ENCODE results near the gene TTBK1. TPM values are rescaled to one million over a fixed set of nuclear protein-coding genes. Genes with fewer than 3 reads are reported as not detected.

TTBK1 gene
- total and polyA plus RNA-seq, 4 experiments from 2014 or later: 0.06 TPM; not detected in 3

DNA sequence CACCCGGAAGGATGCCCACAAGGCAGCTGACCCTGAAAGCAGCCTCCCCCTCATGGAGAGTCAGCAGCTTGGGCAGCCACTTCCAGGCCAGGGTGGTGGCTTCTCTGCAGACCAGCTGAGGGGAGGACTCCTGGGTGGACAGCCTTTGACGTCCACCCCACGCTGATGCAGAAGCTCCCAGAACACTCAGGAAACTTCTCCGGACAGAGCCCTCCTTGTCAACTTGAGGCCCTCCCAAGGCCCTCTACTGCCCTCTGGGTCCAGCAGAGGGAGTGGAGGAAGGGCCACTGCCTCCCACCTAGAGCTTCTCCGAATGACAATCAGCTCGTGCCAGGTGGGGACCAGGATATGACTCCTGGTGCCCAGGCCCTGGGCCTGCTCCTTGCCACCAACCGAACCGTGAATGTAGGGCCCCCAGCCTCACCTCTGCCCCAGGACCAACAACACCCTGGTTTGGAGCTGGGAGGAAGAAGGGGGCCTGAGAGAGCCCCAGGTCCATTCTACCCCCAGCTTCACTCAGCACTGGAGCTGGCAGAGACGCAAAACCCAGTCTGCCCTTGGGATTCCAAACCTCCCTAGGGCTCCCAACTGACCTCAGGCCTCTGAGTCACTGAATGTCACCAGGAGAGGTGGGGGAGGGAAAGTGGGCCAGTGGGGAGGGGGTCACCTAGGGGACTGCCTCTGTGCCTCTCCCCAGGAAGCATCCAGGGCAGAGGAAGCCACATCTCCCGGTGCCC lies 43.9 kb downstream of the TTBK1 start:
- CTCF ChIA-PET (ENCODE audit: partially characterized antibody): no interaction called here
- intact Hi-C loops (cut with micrococcal nuclease): no loop called here
- POLR2A ChIA-PET (ENCODE audit: partially characterized antibody): no interaction called here
- H3K4me1 Mint-ChIP-seq: peaks cover 0 to 1% (median 0%) of the 10 kb centered on the region in 4 donors
- Histone ChIP-seq H3K4me3 (ENCODE audit: low read length in 2 of 2) (no peak overlapping the region), H3K9me3 (ENCODE audit: control insufficient read depth in 1 of 2, low read length in 2 of 2) (no peaks in the 10 kb centered on the region), H3K27ac (ENCODE audit: low read depth, low read length) (no peak overlapping the region), H3K36me3 (ENCODE audit: insufficient read depth, low read length) (no peaks in the 10 kb centered on the region), H3K27me3 (ENCODE audit: insufficient read depth, low read length) (no peaks in the 10 kb centered on the region), H3K4me1 (ENCODE audit: insufficient read depth, low read length) (no peaks in the 10 kb centered on the region)
- H3K4me3 Mint-ChIP-seq: no peak overlapping the region
- no peak for DNase-seq
- no peaks in the 10 kb centered on the region for H3K9me3 Mint-ChIP-seq
- H3K27me3 Mint-ChIP-seq: peaks cover 16 to 20% of the 10 kb centered on the region in 2 donors
- no peak overlapping the region for H3K27ac Mint-ChIP-seq
- H3K36me3 Mint-ChIP-seq: no peaks in the 10 kb centered on the region

DNA sequence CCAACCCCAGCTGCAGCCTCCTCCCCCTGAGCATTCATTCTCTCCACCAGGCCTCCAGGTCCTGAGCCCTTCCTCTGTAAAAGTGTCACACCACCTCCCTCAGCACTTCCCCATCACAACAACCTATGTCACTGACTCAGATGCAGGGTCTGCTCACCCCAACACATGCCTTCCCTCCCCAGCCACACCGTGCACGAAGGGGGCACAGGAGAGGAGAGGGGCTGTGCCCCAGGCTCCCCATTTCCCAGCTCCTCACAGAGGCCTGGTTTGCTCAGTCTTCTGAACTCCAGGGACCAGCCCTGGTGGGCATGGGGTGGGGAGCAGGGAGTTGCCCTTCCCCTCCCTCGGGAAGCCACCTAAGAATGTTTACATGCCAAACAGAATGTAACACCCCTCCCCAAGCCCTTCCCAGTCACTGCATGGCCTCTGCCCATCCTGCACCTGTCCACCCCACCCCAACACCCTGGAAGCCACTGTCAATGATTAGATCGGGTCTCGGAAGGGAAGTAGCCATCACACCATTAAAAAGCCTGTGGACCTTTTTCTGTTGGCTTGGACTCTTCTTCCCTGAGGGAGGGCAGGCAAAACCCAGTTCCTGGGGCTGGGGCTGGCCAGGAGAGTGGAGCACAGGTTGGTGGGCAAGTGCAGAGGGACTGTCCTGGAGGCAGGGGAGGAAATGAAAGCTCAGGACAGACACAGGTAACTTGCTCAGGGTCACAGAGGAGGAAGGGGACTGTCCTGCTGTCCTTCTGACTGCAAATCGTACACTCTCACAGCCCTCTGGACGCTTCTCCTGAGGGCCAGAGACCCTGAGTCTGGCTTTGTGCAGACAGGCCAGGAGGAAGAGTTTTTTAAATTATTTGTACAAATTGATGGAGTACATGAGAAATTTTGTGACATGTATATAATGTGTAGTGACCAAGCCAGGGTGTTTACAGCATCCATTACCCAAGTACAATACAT lies 44.7 kb downstream of the TTBK1 start:
- H3K36me3 ChIP-seq (ENCODE audit: insufficient read depth, low read length): no peaks in the 10 kb centered on the region
- H3K4me3 ChIP-seq (ENCODE audit: low read length in 2 of 2): no peak overlapping the region
- Mint-ChIP-seq H3K36me3 (no peaks in the 10 kb centered on the region), H3K4me3 (no peak overlapping the region), H3K9me3 (peaks cover 0 to 2% (median 0%) of the 10 kb centered on the region in 8 donors), H3K4me1 (peaks cover 0 to 1% (median 0%) of the 10 kb centered on the region in 4 donors), H3K27me3 (peaks cover 16 to 18% of the 10 kb centered on the region in 2 donors), H3K27ac (peak overlapping the region in 1 of 7 donors; percentile 72)
- ChIA-PET POLR2A (ENCODE audit: partially characterized antibody) (no interaction called here), CTCF (ENCODE audit: partially characterized antibody) (no interaction called here)
- DNase-seq: no peak
- intact Hi-C loops (cut with micrococcal nuclease): no loop called here
- H3K4me1 ChIP-seq (ENCODE audit: insufficient read depth, low read length): no peaks in the 10 kb centered on the region
- H3K27ac ChIP-seq (ENCODE audit: low read depth, low read length): no peak overlapping the region
- H3K9me3 ChIP-seq (ENCODE audit: control insufficient read depth in 1 of 2, low read length in 2 of 2): no peaks in the 10 kb centered on the region
- no peaks in the 10 kb centered on the region for H3K27me3 ChIP-seq (ENCODE audit: insufficient read depth, low read length)

DNA sequence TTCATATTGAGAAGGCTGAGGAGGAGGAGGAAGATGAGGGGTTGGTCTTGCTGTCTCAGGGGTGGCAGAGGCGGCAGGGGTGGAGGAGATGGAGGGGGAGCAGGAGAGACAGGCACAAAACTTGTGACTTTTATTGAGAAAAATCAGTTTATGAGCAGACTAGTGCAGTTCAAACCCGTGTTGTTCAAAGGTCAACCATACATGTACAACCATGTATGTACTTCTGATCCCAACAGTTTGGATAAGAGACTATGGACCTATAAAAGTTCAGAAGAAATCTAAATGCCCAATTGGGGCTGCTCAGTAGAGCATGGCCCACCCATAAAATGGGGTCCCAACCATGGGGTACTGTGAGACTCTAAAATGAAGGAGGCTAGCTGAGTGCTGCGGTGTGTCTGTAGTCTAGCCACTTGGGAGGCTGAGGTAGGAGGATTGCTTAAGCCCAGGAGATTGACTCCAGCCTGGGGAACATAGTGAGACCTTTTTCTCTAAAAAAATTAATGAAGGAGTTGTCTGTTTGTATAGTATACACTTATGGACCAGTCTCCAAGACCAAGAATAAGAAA lies 47.1 kb downstream of the TTBK1 start:
- Histone ChIP-seq H3K4me1 (ENCODE audit: insufficient read depth, low read length) (no peaks in the 10 kb centered on the region), H3K27ac (ENCODE audit: low read depth, low read length) (no peak overlapping the region), H3K36me3 (ENCODE audit: insufficient read depth, low read length) (no peaks in the 10 kb centered on the region), H3K9me3 (ENCODE audit: control insufficient read depth in 1 of 2, low read length in 2 of 2) (no peaks in the 10 kb centered on the region), H3K4me3 (ENCODE audit: low read length in 2 of 2) (no peak overlapping the region), H3K27me3 (ENCODE audit: insufficient read depth, low read length) (no peaks in the 10 kb centered on the region)
- POLR2A ChIA-PET (ENCODE audit: partially characterized antibody): no interaction called here
- H3K36me3 Mint-ChIP-seq: no peaks in the 10 kb centered on the region
- peaks cover 0 to 2% (median 0%) of the 10 kb centered on the region in 8 donors for H3K9me3 Mint-ChIP-seq
- peaks cover 12 to 18% of the 10 kb centered on the region in 2 donors for H3K27me3 Mint-ChIP-seq
- H3K27ac Mint-ChIP-seq: no peak overlapping the region
- H3K4me3 Mint-ChIP-seq: no peak overlapping the region
- intact Hi-C loops (cut with micrococcal nuclease): no loop called here
- CTCF ChIA-PET (ENCODE audit: partially characterized antibody): interaction anchor here (0.6 kb wide), 1 partner anchor 110 kb away, joined by 3 read pairs; no protein-coding TSS in a partner anchor
- no peaks in the 10 kb centered on the region for H3K4me1 Mint-ChIP-seq
- DNase-seq: no peak

DNA sequence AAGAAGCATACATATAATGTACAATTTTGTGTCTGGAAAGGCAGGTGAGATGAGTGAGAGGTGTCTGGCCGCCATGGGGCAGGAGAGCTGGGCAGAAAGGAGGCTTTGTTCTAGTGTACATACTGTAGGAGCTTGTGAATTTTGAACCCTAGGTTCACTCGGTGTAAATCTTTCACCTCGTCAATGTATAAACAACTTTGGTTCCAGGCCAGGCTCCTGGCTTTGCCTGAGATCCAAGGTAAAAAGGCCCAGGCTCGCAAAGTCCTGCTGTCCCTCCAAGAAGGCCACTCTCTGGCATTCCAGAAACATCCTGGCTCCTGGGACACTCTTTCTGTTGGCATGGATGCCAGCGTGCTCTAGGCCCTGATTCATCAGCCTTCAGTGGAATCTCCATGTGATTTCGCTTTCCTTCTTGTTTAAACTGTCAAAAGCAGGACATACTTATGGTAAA lies 47.6 kb downstream of the TTBK1 start:
- Mint-ChIP-seq H3K4me1 (no peaks in the 10 kb centered on the region), H3K27ac (no peak overlapping the region), H3K36me3 (no peaks in the 10 kb centered on the region), H3K9me3 (peaks cover 0 to 2% (median 0%) of the 10 kb centered on the region in 8 donors), H3K27me3 (peaks cover 8 to 15% of the 10 kb centered on the region in 2 donors), H3K4me3 (no peak overlapping the region)
- no peaks in the 10 kb centered on the region for H3K4me1 ChIP-seq (ENCODE audit: insufficient read depth, low read length)
- no peak for DNase-seq
- H3K4me3 ChIP-seq (ENCODE audit: low read length in 2 of 2): no peak overlapping the region
- H3K9me3 ChIP-seq (ENCODE audit: control insufficient read depth in 1 of 2, low read length in 2 of 2): no peaks in the 10 kb centered on the region
- no peaks in the 10 kb centered on the region for H3K27me3 ChIP-seq (ENCODE audit: insufficient read depth, low read length)
- H3K27ac ChIP-seq (ENCODE audit: low read depth, low read length): no peak overlapping the region
- H3K36me3 ChIP-seq (ENCODE audit: insufficient read depth, low read length): no peaks in the 10 kb centered on the region
- CTCF ChIA-PET (ENCODE audit: partially characterized antibody): interaction anchor here (0.6 kb wide), 1 partner anchor 110 kb away, joined by 3 read pairs; no protein-coding TSS in a partner anchor
- POLR2A ChIA-PET (ENCODE audit: partially characterized antibody): no interaction called here
- intact Hi-C loops (cut with micrococcal nuclease): no loop called here

DNA sequence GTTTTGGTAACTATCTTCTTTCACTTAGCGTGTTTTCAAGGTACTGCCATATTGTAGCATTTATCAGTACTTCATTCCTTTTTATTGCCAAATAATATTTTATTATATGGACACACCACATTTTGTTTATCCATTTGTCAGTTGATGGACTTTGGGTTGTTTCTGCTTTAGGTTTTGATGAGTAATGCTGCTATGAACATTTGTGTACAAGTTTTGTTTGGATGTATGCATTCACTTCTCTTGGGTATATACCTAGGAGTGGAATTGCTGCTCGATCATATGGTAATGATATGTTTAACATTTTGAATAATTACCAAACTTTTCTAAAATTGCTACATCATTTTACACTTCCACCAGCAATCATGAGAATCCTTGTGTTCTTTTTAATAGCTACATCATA lies 48.4 kb downstream of the TTBK1 start:
- H3K4me3 ChIP-seq (ENCODE audit: low read length in 2 of 2): no peak overlapping the region
- Mint-ChIP-seq H3K4me1 (no peaks in the 10 kb centered on the region), H3K4me3 (no peak overlapping the region), H3K27ac (no peak overlapping the region), H3K9me3 (peaks cover 0 to 2% (median 0%) of the 10 kb centered on the region in 8 donors), H3K27me3 (peaks cover 9 to 14% of the 10 kb centered on the region in 2 donors), H3K36me3 (no peaks in the 10 kb centered on the region)
- DNase-seq: no peak
- intact Hi-C loops (cut with micrococcal nuclease): no loop called here
- H3K4me1 ChIP-seq (ENCODE audit: insufficient read depth, low read length): no peaks in the 10 kb centered on the region
- no peaks in the 10 kb centered on the region for H3K27me3 ChIP-seq (ENCODE audit: insufficient read depth, low read length)
- no peak overlapping the region for H3K27ac ChIP-seq (ENCODE audit: low read depth, low read length)
- H3K9me3 ChIP-seq (ENCODE audit: control insufficient read depth in 1 of 2, low read length in 2 of 2): no peaks in the 10 kb centered on the region
- ChIA-PET CTCF (ENCODE audit: partially characterized antibody) (interaction anchor here (1.2 kb wide), 1 partner anchor 62 kb away, joined by 3 read pairs; the partner anchor contains the start of gene DNPH1), POLR2A (ENCODE audit: partially characterized antibody) (no interaction called here)
- H3K36me3 ChIP-seq (ENCODE audit: insufficient read depth, low read length): no peaks in the 10 kb centered on the region

DNA sequence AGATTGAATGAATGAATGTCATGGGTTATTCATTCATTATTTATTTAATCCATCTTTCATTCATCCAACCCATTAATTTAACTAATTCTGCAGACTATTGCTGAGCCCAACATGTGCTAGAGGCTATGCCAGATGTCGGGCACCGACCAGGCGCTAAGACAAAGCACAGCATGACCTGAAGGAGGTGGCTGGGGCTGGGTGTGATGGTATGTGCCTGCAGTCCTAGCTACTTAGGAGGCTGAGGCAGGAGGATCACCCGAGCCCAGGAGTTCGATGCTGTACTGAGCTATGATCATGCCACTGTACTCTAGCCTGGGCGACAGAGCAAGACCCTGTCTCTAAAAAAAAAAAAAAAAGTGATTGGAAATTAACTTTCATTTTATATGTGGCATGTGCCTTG lies 49.1 kb downstream of the TTBK1 start:
- H3K4me3 Mint-ChIP-seq: no peak overlapping the region
- no peaks in the 10 kb centered on the region for H3K36me3 ChIP-seq (ENCODE audit: insufficient read depth, low read length)
- intact Hi-C loops (cut with micrococcal nuclease): no loop called here
- peaks cover 0 to 2% (median 0%) of the 10 kb centered on the region in 8 donors for H3K9me3 Mint-ChIP-seq
- ChIA-PET CTCF (ENCODE audit: partially characterized antibody) (interaction anchor here (1.2 to 1.5 kb wide), 2 partner anchors 15 to 63 kb away, joined by 3 to 4 read pairs; partner anchors contain the start of gene DNPH1), POLR2A (ENCODE audit: partially characterized antibody) (no interaction called here)
- H3K27ac ChIP-seq (ENCODE audit: low read depth, low read length): no peak overlapping the region
- no peaks in the 10 kb centered on the region for H3K4me1 ChIP-seq (ENCODE audit: insufficient read depth, low read length)
- peaks cover 6 to 10% of the 10 kb centered on the region in 2 donors for H3K27me3 Mint-ChIP-seq
- H3K4me1 Mint-ChIP-seq: no peaks in the 10 kb centered on the region
- H3K9me3 ChIP-seq (ENCODE audit: control insufficient read depth in 1 of 2, low read length in 2 of 2): no peaks in the 10 kb centered on the region
- H3K27ac Mint-ChIP-seq: no peak overlapping the region
- H3K4me3 ChIP-seq (ENCODE audit: low read length in 2 of 2): no peak overlapping the region
- DNase-seq: no peak
- no peaks in the 10 kb centered on the region for H3K27me3 ChIP-seq (ENCODE audit: insufficient read depth, low read length)
- H3K36me3 Mint-ChIP-seq: no peaks in the 10 kb centered on the region

Measured in CD4-positive, alpha-beta memory T cell (primary cell).